GM21360 (cell line): ENCODE data around the gene GPR84.
"Not testable (repeated sequence)": the region's sequence is repeated elsewhere in the genome, so short reads cannot be mapped to it uniquely, and the experiment has no call there.

ENCODE experiments used
- ATAC-seq: cut with Tn5 transposase; IDR thresholded peaks from one replicate; pipeline ENCODE4 v1.9.1; 2021; ENCODE audit warnings: mild to moderate bottlenecking, moderate library complexity; ENCODE audit not compliant: unreplicated experiment

GPR84 gene

DNA sequence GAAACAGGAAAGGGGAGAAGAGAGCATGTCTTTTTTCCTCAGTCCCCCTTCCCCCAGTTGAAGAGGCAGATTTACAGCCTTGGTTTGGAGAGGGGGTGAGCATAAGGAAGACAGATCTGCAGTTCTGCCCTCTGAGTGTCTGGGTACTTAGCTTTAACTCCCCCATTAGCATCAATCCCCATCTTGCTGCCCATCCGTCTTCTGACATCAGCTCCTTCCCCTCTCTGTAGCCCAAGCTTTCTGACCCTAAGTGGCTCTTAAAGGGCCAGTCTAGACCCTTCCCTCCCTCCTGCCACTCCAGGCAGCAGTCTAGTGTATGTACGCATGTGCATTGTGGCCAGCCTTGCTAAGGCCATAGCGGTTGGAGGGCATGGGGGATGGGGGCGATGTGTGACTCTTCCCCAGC is 7.3 kb downstream of the GPR84 start:
- ATAC-seq: no peak

GRCh38 chr12:54356228-54356627 is 8.1 kb downstream of the GPR84 start:
- ATAC-seq: no peak

GRCh38 chr12:54355104-54355815 is 9.0 kb downstream of the GPR84 start:
- no peak for ATAC-seq

GRCh38 chr12:54354271-54354670 is 10.0 kb downstream of the GPR84 start:
- not testable (repeated sequence) for ATAC-seq

- no peak for ATAC-seq
Measured at GRCh38 chr12:54352891-54353874, 11.1 kb downstream of the GPR84 start.

- ATAC-seq: no peak
Measured at GRCh38 chr12:54352022-54352531, 12.2 kb downstream of the GPR84 start.

DNA sequence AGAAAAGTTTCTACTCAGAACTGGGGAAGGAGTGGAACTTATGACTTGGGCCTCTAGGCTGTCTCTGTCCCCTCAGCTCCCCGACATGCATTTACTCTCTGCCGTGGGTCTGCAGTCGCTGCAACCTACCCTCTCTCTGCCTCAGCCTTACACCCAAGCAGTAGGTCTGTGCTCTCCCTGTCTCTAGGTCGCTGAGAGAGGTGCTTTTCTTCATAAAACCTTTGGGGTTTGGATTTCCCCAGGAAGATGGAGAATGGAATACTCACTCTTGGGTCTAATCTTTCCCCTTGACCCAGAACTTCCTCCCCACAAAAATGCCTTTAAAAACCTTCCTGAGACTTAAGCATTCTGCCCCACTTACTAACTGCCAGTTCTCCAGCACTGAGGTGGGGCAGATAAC is 12.9 kb downstream of the GPR84 start:
- ATAC-seq: no peak

DNA sequence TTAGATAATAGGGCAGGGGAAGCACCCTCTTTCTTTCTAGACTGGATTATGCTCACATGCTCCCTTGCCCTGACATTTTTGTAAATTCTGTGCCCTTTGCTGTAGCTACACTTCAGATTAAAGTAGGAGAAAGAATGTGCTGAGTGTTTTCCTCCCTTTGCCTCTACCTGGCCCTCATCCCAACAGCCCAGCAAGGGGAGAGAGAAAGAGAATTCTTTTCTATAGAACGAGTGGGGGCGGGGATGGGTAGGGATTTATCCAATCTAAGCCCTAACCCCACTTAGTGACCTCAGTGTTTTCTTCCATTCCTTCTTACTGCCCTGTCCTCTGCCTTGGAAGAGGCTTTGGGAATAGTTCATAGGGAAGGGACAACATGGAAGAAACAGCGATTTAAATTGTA is 13.5 kb downstream of the GPR84 start:
- ATAC-seq: no peak

DNA sequence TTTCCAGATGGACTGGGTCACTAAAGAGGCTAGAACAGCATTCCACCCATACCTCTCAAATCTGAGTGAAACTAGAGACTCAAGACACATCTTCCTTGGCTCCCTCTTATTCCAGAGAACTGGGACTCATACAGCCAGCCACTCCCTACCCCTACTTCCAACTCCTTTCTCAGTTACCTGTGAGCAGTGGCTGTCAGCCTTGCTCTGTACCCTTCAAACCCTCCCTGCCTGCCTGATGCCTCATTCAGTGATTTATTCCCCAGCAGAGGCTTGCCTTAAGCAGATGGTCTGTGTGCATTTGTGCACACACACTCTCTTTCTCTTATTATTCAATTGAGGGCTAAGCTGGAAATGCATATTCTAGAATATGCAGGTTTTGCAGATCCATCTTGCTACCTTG is 14.6 kb downstream of the GPR84 start:
- ATAC-seq: no peak

GRCh38 chr12:54349036-54349435 is 15.2 kb downstream of the GPR84 start:
- ATAC-seq: no peak

GRCh38 chr12:54341378-54342300 is 22.6 kb downstream of the GPR84 start:
- ATAC-seq: no peak

- ATAC-seq: no peak
Measured at GRCh38 chr12:54340846-54341245, 23.4 kb downstream of the GPR84 start.

DNA sequence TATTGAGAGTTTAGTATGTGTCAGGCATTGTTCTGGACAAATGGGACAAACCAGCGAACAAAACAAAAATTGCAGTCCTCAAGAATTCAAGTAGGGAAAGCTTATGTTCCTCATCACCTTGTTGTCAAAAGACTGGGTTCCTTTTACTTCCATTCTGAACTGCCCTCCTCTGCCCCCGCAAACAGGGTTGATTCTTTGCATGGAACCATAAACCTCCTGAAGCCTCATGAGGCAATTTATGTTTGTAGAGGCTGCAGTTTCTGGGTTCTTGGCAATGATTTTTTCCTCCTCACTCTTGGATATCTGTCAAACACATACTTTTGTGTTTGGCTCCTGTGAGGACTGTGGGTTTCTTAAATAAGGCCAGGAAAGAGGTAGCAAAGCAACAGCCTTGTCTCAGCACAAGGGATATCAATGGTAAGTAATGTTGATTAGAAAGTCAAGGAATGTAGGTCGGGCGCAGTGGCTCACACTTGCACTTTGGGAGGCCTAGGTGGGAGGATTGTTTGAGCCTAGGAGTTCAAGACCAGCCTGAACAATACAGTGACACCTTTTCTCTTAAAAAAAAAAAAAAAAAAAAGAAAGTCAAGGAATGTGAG is 25.5 kb downstream of the GPR84 start:
- ATAC-seq: no peak

DNA sequence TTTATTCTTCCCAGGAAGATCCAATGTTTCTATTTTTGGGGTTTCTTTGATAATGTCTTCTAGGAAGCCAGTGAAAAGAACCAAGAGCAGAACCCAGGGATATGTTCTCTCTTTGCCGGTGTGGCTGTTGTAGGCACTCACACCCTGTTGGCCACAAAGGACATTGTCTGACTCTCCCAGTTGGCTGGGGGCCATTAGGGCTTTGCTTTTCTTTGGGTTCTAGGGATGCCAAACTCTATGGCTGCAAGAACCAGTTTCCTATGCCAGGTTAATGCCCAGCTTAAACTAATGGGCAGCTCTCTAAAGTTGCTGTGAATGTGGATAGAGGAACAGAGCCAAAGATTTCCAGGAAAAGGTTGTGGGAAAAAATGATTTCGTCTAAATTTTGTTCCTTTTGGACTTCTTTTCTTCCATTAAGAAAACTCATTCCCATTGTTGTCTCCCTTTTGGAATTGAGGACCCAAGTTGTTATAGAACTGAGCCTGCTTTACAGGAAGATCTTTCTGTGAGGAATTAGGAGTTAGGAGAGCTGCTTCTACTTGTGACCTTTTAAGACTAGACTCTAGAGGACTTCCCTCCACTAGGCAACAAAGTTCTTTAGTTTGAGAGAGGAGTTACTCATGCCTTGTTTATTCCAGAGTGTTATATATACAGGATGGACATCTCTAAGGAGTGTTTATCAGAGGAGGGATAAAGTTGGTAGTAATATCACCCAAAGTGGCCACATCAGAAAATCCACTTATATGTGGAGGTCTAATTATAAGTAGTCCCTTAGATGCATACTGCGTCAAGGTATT is 26.2 kb downstream of the GPR84 start:
- no peak for ATAC-seq

- ATAC-seq: no peak
Measured at GRCh38 chr12:54337280-54337842, 26.9 kb downstream of the GPR84 start.

DNA sequence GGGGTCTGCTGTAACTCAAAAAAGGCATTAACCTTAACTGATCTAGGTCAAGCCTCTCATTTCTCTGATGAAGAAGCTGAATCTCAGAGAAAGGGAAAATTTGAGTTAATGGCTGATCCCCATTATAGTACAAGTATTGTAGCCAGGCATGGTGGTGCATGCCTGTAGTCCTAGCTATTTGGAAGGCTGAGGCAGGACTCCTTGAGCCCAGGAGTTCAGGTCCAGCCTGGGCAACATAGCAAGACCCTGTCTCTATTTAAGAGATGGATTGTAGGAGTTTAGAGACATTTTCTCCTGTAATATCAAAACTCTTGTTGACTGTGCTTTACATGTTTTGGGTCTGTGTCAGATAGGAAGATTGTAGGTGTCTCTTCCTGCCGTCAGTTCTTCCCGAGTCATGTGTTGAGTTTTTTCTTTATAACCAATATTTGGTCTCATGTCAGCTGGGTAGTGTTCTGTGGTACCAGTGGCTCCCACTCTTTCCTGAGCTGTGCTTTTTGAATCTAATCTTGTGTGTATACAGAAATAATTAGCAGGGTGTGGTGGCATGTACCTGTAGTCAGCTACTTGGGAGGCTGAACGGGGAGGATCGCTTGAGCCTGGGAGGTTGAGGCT is 30.8 kb downstream of the GPR84 start:
- ATAC-seq: no peak

DNA sequence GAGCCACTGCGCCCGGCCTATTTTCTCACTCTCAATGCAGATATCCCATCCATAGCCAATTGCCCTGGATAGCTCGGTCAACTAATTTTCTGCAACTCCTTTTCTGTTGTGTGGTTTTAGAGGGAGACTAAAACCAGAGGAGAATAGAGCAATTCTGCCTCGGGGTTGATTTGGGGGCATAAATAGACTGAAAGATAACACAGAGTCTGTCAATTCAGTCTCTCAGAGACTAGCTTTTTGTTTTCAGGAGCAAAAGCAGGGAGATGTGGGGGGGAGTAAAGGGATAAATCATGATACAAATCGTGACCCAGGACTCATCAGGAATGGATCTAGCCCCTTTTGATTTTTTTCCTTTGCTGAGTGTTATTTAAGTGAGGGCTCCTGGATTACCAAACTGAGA is 32.8 kb downstream of the GPR84 start:
- no peak for ATAC-seq

GRCh38 chr12:54330442-54330841 is 33.8 kb downstream of the GPR84 start:
- no peak for ATAC-seq

DNA sequence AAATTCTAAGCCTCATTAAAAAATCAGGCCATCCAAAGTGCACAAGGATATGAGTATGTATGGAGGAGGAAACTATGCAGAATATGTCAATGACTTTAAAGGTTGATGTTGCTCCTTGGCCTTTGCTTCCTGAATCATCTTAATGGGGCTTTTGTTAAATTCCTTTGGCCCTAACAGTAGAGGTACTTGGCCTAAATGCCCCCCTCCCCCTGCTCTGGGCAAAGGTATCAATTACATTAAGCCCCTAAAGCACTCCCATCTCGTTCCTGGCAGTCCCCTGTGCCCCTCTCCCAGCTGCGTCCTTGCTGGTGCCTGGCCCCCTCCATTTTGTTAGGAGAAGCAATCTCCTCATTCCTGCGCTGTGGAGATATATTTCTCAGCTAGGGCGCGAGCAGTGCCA is 34.5 kb downstream of the GPR84 start:
- no peak for ATAC-seq
